Renal cortical epithelial cell (primary cell): ENCODE measurements around the gene PITPNC1. TPM values are rescaled to one million over a fixed set of nuclear protein-coding genes. Genes with fewer than 3 reads are reported as not detected.
A peak's percentile ranks its signal among the peaks of the same experiment; 100 is the strongest.
"Not testable (repeated sequence)": the region's sequence is repeated elsewhere in the genome, so short reads cannot be mapped to it uniquely, and the experiment has no call there.

Source experiments
- DNase-seq: peaks from one replicate; pipeline ENCODE4 v3.0.0-alpha.2; 2011; ENCODE audit warnings: low read depth
- total RNA-seq: library from RNA; depleted of rRNA; stranded (reverse); fragments of >200 nt; gene quantifications from 2 replicates; pipeline ENCODE4 v1.2.3, GENCODE V29; 2014

The PITPNC1 gene
- total RNA-seq, 1 donor from 2014 or later: 7.3 TPM

GRCh38 chr17:67619555-67619954 lies 242.5 kb downstream of the PITPNC1 start:
- DNase-seq: no peak

DNA sequence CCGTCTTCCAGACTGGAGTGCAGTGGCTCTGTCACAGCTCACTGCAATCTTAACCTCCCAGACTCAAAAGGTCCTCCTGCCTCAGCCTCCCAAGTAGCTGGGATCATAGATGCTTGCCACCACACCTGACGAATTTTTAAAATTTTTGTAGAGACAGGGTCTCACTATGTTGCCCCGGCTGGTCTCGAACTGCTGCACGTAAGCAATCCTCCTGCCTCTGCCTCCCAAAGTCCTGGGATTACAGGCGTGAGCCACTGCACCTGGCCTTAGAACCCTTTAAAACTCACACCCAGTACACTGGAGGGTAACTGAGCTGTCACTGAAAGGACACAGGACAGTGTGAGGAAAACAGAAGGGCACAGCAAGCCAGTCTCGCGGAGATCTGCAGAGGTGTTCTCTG lies 243.0 kb downstream of the PITPNC1 start:
- DNase-seq: no peak

DNA sequence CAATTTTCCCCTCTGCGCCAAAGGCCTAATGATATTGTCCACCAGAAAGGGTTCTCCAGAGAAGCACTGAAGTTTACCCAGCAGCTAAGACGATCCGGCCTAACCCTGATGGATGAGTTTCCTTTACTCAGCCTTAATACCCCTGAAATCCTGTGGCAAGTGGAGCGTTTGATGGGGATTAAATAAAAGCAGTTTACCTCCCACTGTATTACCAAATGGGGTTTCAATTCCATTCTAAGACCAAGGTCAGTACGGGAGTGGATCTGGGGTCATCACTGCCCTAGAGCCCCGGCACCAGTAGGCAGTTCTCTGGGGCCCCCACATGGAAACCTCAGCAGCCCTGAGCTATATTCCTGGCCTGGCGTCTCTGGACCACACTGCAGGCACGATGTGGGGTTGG lies 243.6 kb downstream of the PITPNC1 start:
- no peak for DNase-seq

GRCh38 chr17:67623767-67624166 lies 246.7 kb downstream of the PITPNC1 start:
- DNase-seq: no peak

- no peak for DNase-seq
These were observed 248.0 kb downstream of the PITPNC1 start for GRCh38 chr17:67624886-67625656.

- no peak for DNase-seq
These were observed 248.9 kb downstream of the PITPNC1 start for GRCh38 chr17:67625971-67626370.

- peak; percentile 31 for DNase-seq
These were observed 251.5 kb downstream of the PITPNC1 start for GRCh38 chr17:67628580-67629013.

GRCh38 chr17:67629971-67630320 lies 252.9 kb downstream of the PITPNC1 start:
- DNase-seq: peak; percentile 36

GRCh38 chr17:67630836-67631235 lies 253.8 kb downstream of the PITPNC1 start:
- DNase-seq: not testable (repeated sequence)

DNA sequence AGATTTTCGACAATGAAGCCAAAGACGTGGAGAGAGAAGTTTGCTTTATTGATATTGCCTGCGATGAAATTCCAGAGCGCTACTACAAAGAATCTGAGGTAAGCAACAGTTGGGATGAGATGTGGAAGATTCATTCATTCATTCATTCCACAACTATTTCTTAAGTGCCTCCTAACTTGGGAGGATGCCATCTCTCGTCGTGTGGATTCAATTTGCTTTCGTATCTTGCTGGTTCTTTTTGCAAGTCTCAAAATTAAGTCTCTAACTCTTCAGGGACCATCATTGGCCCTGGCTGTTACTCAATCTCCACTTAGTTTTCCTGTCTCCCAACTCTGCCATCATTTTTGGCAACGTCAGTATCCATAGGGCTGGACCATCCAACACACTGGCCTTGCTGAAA lies 255.1 kb downstream of the PITPNC1 start:
- no peak for DNase-seq

GRCh38 chr17:67633751-67634211 lies 256.7 kb downstream of the PITPNC1 start:
- DNase-seq: peak; percentile 33

GRCh38 chr17:67635681-67636080 lies 258.6 kb downstream of the PITPNC1 start:
- DNase-seq: no peak

GRCh38 chr17:67636312-67636711 lies 259.2 kb downstream of the PITPNC1 start:
- DNase-seq: no peak

GRCh38 chr17:67636834-67637520 lies 259.9 kb downstream of the PITPNC1 start:
- peak; percentile 86 for DNase-seq

GRCh38 chr17:67637901-67638641 lies 261.0 kb downstream of the PITPNC1 start:
- peak; percentile 50 for DNase-seq

DNA sequence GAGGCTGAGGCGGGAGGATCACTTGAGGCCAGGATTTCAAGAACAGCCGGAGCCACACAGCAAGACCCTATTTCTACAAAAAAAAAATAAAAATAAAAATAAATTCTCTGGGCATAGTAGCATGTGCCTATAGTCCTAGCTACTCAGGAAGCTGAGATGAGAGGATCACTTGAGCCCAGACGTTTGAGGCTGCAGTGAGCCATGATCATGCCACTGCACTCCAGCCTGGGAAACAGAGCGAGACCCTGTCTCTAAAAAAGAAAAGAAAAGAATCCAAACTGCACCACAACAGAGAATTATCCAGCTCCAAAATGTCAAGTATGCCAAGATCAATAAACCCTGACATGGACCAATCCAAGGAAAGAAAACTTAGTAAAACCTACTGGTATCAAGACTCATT lies 261.8 kb downstream of the PITPNC1 start:
- no peak for DNase-seq

DNA sequence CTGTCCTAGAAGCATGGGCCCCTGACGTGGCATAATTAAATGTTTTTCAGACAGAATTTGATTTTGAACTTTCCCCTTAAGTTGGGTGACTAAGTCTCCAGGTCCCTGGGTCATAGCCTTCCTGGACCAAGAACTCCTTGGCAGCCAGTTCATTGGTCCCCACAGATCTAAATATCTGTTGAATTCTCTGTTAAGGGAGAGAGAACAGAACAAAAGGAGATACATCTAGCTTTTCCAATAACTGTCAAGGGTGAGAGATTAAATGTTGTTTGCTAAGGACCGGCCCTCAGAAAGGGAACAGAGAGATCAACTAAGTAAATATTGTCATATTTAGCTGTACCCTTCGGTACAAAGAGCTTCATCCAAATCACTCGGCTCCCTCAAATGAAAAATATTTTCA lies 262.5 kb downstream of the PITPNC1 start:
- no peak for DNase-seq

DNA sequence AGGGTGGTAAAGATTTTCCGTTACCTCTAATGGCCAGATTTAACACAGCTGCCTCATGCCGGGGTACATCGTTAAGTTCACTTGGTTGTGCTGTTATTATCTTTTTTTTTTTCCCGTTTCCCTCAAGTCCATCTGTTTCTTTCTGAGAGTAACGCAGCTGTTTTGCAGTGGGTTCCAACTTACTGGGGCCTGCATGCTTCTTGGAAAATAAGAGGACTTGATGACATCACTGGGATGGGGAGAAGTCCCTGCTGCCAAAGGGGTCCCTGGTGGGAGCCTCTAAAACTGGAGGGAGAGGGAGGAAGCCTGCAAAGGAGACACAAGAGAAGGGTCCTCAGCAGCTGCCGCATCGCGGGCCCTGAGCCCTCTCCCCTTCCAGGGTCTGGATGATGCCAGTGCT lies 262.9 kb downstream of the PITPNC1 start:
- no peak for DNase-seq

DNA sequence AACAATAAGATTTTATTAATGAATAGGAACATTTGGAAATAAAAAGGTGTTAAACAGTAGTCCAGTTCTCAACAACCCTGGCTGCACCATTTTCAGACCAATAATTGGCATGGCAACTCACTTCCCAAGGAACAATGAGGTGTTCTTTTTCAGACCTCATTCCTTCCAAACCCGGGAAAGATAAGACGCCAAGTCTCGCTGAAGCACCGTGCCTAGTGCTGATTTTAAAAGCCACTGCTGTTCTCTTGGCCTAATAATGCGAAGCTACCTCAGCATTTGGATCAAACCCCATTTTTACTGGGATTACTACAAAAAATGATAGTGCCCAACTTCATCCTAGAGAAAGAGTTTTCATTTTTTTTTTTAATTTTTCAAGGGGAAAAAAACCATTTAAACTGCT lies 265.4 kb downstream of the PITPNC1 start:
- DNase-seq: no peak

- DNase-seq: no peak
These were observed 267.0 kb downstream of the PITPNC1 start for GRCh38 chr17:67644061-67644460.

DNA sequence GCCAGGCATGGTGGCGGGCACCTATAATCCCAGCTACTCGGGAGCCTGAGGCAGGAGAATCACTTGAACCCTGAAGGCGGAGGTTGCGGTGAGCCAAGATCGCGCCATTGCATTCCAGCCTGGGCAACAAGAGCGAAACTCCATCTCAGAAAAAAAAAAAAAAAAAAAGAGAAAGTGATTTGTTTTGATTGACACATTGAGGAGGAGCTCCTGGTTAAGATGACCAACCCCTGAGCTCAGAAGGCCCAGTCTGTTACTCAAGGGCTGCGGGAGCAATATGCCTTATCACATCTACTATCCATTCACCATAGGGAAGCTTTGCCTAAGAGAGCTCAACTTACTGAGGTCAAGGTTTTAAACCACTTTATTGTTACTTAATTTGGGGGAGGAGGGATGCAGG lies 268.1 kb downstream of the PITPNC1 start:
- not testable (repeated sequence) for DNase-seq

- DNase-seq: no peak
These were observed 269.4 kb downstream of the PITPNC1 start for GRCh38 chr17:67646472-67646871.

DNA sequence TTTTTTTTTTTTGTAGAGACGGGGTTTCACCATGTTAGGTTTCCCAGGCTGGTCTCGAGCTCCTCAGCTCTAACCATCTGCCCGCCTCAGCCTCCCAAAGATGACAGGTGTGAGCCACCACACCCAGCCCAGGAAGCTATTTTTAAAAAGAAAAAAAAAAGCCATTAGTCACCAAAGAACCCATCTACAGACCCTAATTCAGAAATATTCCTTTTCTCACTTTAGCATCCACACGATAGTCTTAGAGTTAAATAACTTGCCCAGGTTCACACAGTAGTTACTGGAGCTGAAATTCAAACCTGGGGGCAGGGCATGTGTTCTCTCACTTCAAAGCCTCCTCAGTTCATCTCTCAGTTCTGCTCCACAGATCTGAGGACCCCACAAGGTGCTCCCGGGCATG lies 270.4 kb downstream of the PITPNC1 start:
- DNase-seq: no peak
